SK-N-SH (cell line): ENCODE measurements around the gene SLC25A44. TPM values are rescaled to one million over a fixed set of nuclear protein-coding genes. Genes with fewer than 3 reads are reported as not detected.
A peak's percentile ranks its signal among the peaks of the same experiment; 100 is the strongest.

Experiments
- CTCF ChIA-PET: fragments of 300-600, 350-600 bp; formaldehyde crosslinking; extraction: SDS; loops from one replicate; lab custom pipeline; 2021; lab: Yijun Ruan, JAX
- POLR2A ChIA-PET: fragments of 350-600 bp; sonication (Branson Sonifier 250); formaldehyde crosslinking; extraction: SDS; loops from one replicate; lab custom pipeline; 2020; ENCODE audit warnings: antibody characterized with exemption, inconsistent platforms; lab: Yijun Ruan, JAX
- DNase-seq: peaks from one replicate; pipeline ENCODE4 v3.0.0; 2012
- H2AFZ ChIP-seq: fragments of 200-600 bp; sonication (generic); 2 replicates; pipeline ENCODE4 v1.8.1; 2016; ENCODE audit warnings: antibody characterized with exemption, mild to moderate bottlenecking, low read depth
- H3F3A ChIP-seq: fragments of 200-600 bp; sonication (generic); replicated peaks from 2 replicates; pipeline ENCODE3; 2016; ENCODE audit warnings: antibody characterized with exemption, mild to moderate bottlenecking; ENCODE audit not compliant: insufficient read depth
- H3K27ac ChIP-seq, 2 experiments: fragments of 200-500 bp in 1 of 2; fragments of 200-600 bp in 1 of 2; sonication (Bioruptor generic) in 1 of 2; sonication (generic), shearing (Covaris generic) in 1 of 2; 2 replicates each; pipeline versions ENCODE4 v1.5.1 to v1.6.1; 2014 to 2016; ENCODE audit warnings: low read depth in 2 of 2, inconsistent platforms in 1 of 2, low read length in 1 of 2, mild to moderate bottlenecking in 1 of 2, mixed read lengths in 1 of 2
- H3K27me3 ChIP-seq: fragments of 200-600 bp; sonication (generic), shearing (Covaris generic); 2 replicates; pipeline ENCODE4 v1.6.1; 2016; ENCODE audit warnings: mixed run types; ENCODE audit not compliant: insufficient read depth
- H3K36me3 ChIP-seq, 2 experiments: fragments of 200-500 bp in 1 of 2; fragments of 200-600 bp in 1 of 2; sonication (Bioruptor generic) in 1 of 2; sonication (generic) in 1 of 2; replicated peaks in 1 of 2; 2 replicates each; pipeline versions ENCODE3 to v1.5.1; 2014 to 2016; ENCODE audit warnings: low read length in 1 of 2, mild to moderate bottlenecking in 1 of 2; ENCODE audit not compliant: insufficient read depth in 2 of 2, control insufficient read depth in 1 of 2
- H3K4me1 ChIP-seq, 2 experiments: fragments of 200-500 bp in 1 of 2; fragments of 200-600 bp in 1 of 2; sonication (Bioruptor generic) in 1 of 2; sonication (generic), shearing (Covaris generic) in 1 of 2; 2 replicates each; pipeline versions ENCODE4 v1.5.1 to v1.6.1; 2014 to 2016; ENCODE audit warnings: low read depth in 1 of 2, low read length in 1 of 2, mixed run types in 1 of 2; ENCODE audit not compliant: insufficient read depth in 2 of 2, control insufficient read depth in 1 of 2
- H3K4me2 ChIP-seq: fragments of 200-600 bp; sonication (generic), shearing (Covaris generic); 2 replicates; pipeline ENCODE4 v1.6.1; 2017; ENCODE audit warnings: mixed run types
- H3K4me3 ChIP-seq, 2 experiments: fragments of 200-500 bp in 1 of 2; fragments of 200-600 bp in 1 of 2; sonication (Bioruptor generic) in 1 of 2; sonication (generic), shearing (Covaris generic) in 1 of 2; 2 replicates each; pipeline versions ENCODE4 v1.5.1 to v1.8.1; 2014 to 2016; ENCODE audit warnings: low read depth in 2 of 2, inconsistent platforms in 1 of 2, low read length in 1 of 2, mild to moderate bottlenecking in 1 of 2, mixed read lengths in 1 of 2, moderate library complexity in 1 of 2
- H3K79me2 ChIP-seq: fragments of 200-600 bp; sonication (generic); 2 replicates; pipeline ENCODE4 v1.8.1; 2017; ENCODE audit warnings: mild to moderate bottlenecking; ENCODE audit not compliant: insufficient read depth
- H3K9ac ChIP-seq: fragments of 200-600 bp; sonication (generic); 2 replicates; pipeline ENCODE4 v1.6.1; 2017; ENCODE audit warnings: mixed run types
- H3K9me2 ChIP-seq: fragments of 200-600 bp; sonication (generic); 2 replicates; pipeline ENCODE4 v1.6.1; 2017; ENCODE audit warnings: mixed run types
- H3K9me3 ChIP-seq: fragments of 200-600 bp; sonication (generic); 2 replicates; pipeline ENCODE4 v1.6.1; 2017; ENCODE audit warnings: mixed run types, mild to moderate bottlenecking, moderate library complexity
- H4K20me1 ChIP-seq: fragments of 200-600 bp; sonication (generic); 2 replicates; pipeline ENCODE4 v1.6.1; 2017; ENCODE audit warnings: mild to moderate bottlenecking, mixed run types; ENCODE audit not compliant: insufficient read depth
- GATA2 ChIP-seq: sonication (generic); formaldehyde crosslinking; IDR thresholded peaks from 2 replicates; pipeline ENCODE4 v1.5.0; 2020; ENCODE audit warnings: mild to moderate bottlenecking, missing genetic modification reagents
- JUND ChIP-seq: IDR thresholded peaks from 2 replicates; pipeline ENCODE4 v1.4.0; 2012
- MEF2A ChIP-seq: IDR thresholded peaks from 2 replicates; pipeline ENCODE4 v1.4.0; 2012; ENCODE audit warnings: low read depth, borderline replicate concordance
- RAD21 ChIP-seq: IDR thresholded peaks from 2 replicates; pipeline ENCODE4 v1.6.1; 2012; ENCODE audit warnings: mild to moderate bottlenecking, low read length
- RCOR1 ChIP-seq: fragments of 150-350 bp; IDR thresholded peaks from 2 replicates; pipeline ENCODE4 v1.6.1; 2017; ENCODE audit warnings: antibody characterized with exemption, low read length
- SMC3 ChIP-seq: IDR thresholded peaks from 2 replicates; pipeline ENCODE4 v1.6.1; 2012; ENCODE audit warnings: low read depth, low read length, improper control_type of control experiment
- TAF1 ChIP-seq: IDR thresholded peaks from 2 replicates; pipeline ENCODE4 v1.6.1; 2012; ENCODE audit warnings: low read depth, mild to moderate bottlenecking, low read length, moderate library complexity, borderline replicate concordance
- USF2 ChIP-seq: fragments of 150-350 bp; IDR thresholded peaks from 2 replicates; pipeline ENCODE4 v1.6.1; 2017; ENCODE audit warnings: antibody characterized with exemption, low read length, low read depth, borderline replicate concordance
- YY1 ChIP-seq: IDR thresholded peaks from 2 replicates; pipeline ENCODE4 v1.4.0; 2012; ENCODE audit warnings: low read depth, mild to moderate bottlenecking
- ZBTB33 ChIP-seq: IDR thresholded peaks from 2 replicates; pipeline ENCODE4 v1.4.0; 2012; ENCODE audit warnings: low read depth, borderline replicate concordance
- WGBS: methylation state at CpG from one replicate; pipeline ENCODE4 v1.1.6; 2017; ENCODE audit warnings: low lambda C conversion rate; 5-methylcytosine and 5-hydroxymethylcytosine counted together
- polyA plus RNA-seq, 3 experiments: library from polyadenylated mRNA; depleted of rRNA; stranded (reverse); fragments of >200 nt; gene quantifications; 2 replicates each; pipeline ENCODE4 v1.2.3, GENCODE V29; 2012

SLC25A44 gene
- polyA plus RNA-seq, 1 of the 3 experiments (the other 2 are of a cell fraction): 28.5 TPM

- no peak for TF ChIP-seq YY1
- no peak for TF ChIP-seq RCOR1
- no peak for TF ChIP-seq SMC3
- no peak for TF ChIP-seq ZBTB33
These were observed 48.8 kb downstream of the SLC25A44 start (continued) for GRCh38 chr1:156242738-156243137.

- ChIA-PET CTCF (interaction anchor here (0.7 to 3.2 kb wide), 7 partner anchors 13 to 103 kb away, joined by 3 to 14 read pairs (median 4); no protein-coding TSS in a partner anchor), POLR2A (interaction anchor here (0.9 to 1.0 kb wide), 2 partner anchors 14 to 31 kb away, joined by 3 to 4 read pairs; partner anchors contain the start of gene PMF1)
- Histone ChIP-seq H3K27me3 (no peaks in the 10 kb centered on the region), H3K36me3 (peaks cover 0 to 12% of the 10 kb centered on the region in 2 experiments), H4K20me1 (no peaks in the 10 kb centered on the region), H2AFZ (no peak overlapping the region), H3K9ac (no peak overlapping the region), H3K27ac (peak overlapping the region in 1 of 2 experiments; percentile 62; a peak in 2 of 4 replicates)
- no peak for TF ChIP-seq JUND
- TF ChIP-seq RCOR1: no peak
- no peak for TF ChIP-seq USF2
- no peak for TF ChIP-seq TAF1
- peak; percentile 56 for TF ChIP-seq GATA2 (CRISPR knock-in tag)
- TF ChIP-seq RAD21: peak; percentile 46
- no peak for TF ChIP-seq MEF2A
- TF ChIP-seq, all 33 proteins: peak for 2
- Histone ChIP-seq H3K9me3 (no peaks in the 10 kb centered on the region), H3K4me1 (peaks cover 7 to 42% of the 10 kb centered on the region in 2 experiments; a peak in 2 of 4 replicates), H3F3A (no peaks in the 10 kb centered on the region), H3K4me2 (no peak overlapping the region), H3K9me2 (no peaks in the 10 kb centered on the region), H3K79me2 (no peaks in the 10 kb centered on the region), H3K4me3 (no peak overlapping the region)
- no CpG with 5 or more reads among the region's 2 CpGs for WGBS
- peak; percentile 78 for DNase-seq
These were observed 50.2 kb downstream of the SLC25A44 start for GRCh38 chr1:156244126-156244525.

GRCh38 chr1:156244712-156245111, 50.8 kb downstream of the SLC25A44 start:
- Histone ChIP-seq H2AFZ (no peak overlapping the region), H3K27me3 (no peaks in the 10 kb centered on the region), H3K9me3 (no peaks in the 10 kb centered on the region), H3K36me3 (peaks cover 5 to 16% of the 10 kb centered on the region in 2 experiments), H3K9ac (no peak overlapping the region), H3K4me1 (peaks cover 7 to 48% of the 10 kb centered on the region in 2 experiments; a peak in 2 of 4 replicates), H3K4me2 (no peak overlapping the region), H4K20me1 (no peaks in the 10 kb centered on the region), H3K4me3 (no peak overlapping the region), H3K9me2 (no peaks in the 10 kb centered on the region), H3K27ac (peak overlapping the region in 1 of 2 experiments; percentile 62; a peak in 2 of 4 replicates), H3F3A (peaks cover 4% of the 10 kb centered on the region), H3K79me2 (no peaks in the 10 kb centered on the region)
- WGBS: 93% methylated on average over 16 of the region's 17 CpGs
- POLR2A ChIA-PET: interaction anchor here (0.9 to 1.8 kb wide), 3 partner anchors 13 to 32 kb away, joined by 3 to 4 read pairs (median 4); partner anchors contain the start of gene PMF1
- no peak for TF ChIP-seq YY1
- DNase-seq: no peak
- CTCF ChIA-PET: interaction anchor here (0.7 to 3.2 kb wide), 6 partner anchors 13 to 148 kb away, joined by 3 to 14 read pairs (median 4); no protein-coding TSS in a partner anchor
